GM12872 (cell line): ENCODE data around the gene MCU.

Source experiments
- TF ChIP-seq, protein P1 (sequence below): IDR thresholded peaks from 3 replicates; pipeline ENCODE4 v1.5.1; 2011; ENCODE audit warnings: low read depth, mild to moderate bottlenecking, low read length, moderate library complexity; ENCODE audit not compliant: insufficient read depth

The MCU gene

DNA sequence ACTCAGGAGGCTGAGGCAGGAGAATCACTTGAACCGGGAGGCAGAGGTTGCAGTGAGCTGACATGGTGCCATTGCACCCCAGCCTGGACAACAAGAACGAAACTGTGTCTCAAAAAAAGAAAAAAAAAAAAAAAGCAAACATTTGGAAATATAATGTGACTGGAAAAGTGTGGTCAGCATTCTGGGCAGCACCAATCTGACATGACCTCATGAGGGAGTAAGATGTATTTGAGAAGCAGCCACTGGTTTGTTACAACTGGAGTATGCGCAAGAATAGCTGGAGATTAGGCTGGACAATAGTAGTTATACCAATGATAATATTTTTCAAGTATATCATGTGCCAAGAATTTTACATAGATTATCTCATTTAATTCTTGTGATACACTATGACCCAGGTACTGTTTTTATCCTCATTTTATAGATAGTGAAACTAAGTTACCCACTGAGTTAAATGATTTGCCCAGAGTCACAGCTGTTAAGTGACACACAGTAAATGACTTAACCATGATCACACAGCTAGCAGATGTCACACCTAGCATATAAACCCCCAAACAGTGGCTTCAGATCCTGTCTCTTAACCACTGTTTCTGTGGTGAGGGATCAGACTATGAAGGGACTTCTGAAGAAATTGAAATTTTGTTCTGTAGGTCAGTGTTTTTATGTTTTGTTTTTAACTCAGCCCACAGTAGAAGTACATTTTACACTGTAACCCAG lies 11.1 kb downstream of the MCU start:
- TF ChIP-seq, protein P1, sequence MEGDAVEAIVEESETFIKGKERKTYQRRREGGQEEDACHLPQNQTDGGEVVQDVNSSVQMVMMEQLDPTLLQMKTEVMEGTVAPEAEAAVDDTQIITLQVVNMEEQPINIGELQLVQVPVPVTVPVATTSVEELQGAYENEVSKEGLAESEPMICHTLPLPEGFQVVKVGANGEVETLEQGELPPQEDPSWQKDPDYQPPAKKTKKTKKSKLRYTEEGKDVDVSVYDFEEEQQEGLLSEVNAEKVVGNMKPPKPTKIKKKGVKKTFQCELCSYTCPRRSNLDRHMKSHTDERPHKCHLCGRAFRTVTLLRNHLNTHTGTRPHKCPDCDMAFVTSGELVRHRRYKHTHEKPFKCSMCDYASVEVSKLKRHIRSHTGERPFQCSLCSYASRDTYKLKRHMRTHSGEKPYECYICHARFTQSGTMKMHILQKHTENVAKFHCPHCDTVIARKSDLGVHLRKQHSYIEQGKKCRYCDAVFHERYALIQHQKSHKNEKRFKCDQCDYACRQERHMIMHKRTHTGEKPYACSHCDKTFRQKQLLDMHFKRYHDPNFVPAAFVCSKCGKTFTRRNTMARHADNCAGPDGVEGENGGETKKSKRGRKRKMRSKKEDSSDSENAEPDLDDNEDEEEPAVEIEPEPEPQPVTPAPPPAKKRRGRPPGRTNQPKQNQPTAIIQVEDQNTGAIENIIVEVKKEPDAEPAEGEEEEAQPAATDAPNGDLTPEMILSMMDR, result no peak

DNA sequence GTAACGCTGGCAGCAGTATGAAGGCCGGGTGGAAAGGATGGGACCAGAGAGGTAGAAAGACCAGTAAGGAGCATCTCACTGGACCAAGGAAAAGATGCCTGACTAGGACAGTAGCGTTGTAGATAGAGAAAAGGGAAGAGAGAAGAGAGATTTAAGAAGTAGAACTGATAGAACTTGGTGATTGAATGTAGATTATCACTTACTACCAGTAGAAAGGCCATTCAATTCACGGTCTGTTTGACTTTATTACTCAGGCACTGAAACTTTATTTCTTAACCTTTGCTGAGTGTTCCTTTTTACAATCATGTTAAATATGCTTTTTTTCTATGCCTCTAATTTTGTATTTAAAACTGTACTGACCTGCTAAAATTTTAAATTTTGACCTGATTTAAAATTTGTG lies 12.2 kb downstream of the MCU start:
- TF ChIP-seq, protein P1, result no peak

DNA sequence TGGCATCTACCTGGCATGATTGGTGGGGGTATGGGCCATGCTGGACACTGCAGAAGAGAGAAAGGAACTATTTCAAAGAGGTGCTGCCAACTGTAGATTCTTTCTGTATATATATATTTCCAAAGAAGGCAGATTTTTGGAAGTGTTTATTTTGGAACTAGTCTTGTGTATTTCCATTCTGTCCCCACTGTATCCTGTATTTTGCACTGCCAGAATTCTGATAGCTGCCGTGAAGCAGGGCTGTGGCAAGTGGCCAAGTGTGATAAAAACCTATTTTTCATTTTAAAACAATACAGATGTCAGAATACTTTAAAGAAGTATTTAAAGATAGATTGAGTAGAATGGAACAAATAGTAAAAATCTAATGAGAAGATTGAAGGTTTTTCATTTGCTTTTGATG lies 17.1 kb downstream of the MCU start:
- TF ChIP-seq, protein P1, result no peak

DNA sequence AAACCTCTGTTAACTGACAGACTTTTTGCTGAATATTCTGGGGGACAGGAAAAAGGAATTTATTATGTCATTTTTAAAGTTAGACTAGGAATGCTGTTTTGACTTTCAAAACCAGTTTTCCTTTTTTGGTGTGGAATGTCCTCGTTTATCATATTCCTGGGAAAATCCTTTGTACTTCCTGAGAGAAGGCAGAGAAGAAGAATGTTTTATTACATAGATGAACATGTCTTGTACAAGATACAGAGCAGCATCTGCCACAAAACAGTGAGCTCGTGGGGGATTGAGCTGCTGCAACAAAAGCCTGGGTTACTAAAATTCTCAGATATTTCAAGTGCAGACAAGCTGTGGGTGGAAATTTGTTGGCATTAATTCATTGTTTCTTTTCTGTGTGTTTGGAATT lies 20.2 kb downstream of the MCU start:
- TF ChIP-seq, protein P1, result no peak

DNA sequence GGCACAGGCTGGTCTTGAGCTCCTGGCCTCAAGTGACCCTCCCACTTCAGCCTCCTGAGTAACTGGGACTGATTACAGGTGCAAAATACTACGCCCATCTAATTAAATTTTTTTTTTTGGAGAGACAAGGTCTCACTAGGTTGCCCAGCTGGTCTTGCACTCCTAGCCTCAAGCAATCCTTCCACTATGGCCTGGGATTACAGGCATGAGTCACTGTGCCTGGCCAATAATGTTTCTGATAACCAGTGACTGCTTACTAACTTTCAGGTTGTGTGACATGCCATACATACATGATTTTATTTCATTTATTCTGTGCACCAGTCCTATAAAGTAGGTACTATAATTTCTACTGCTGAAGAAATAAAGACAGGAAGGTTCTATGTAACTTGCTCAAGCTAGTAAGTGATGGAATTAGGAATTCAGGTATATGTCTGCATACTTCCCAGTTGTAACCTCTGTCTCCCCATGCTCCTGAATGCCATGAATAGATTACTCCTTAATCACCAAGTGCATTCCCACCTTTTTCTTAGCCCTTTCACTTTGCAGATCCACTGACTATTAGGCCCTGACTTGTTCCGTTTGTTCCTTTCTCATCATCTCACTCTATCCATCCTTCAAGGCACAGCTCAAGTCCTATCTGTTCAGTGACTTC lies 28.1 kb downstream of the MCU start:
- TF ChIP-seq, protein P1, result no peak

DNA sequence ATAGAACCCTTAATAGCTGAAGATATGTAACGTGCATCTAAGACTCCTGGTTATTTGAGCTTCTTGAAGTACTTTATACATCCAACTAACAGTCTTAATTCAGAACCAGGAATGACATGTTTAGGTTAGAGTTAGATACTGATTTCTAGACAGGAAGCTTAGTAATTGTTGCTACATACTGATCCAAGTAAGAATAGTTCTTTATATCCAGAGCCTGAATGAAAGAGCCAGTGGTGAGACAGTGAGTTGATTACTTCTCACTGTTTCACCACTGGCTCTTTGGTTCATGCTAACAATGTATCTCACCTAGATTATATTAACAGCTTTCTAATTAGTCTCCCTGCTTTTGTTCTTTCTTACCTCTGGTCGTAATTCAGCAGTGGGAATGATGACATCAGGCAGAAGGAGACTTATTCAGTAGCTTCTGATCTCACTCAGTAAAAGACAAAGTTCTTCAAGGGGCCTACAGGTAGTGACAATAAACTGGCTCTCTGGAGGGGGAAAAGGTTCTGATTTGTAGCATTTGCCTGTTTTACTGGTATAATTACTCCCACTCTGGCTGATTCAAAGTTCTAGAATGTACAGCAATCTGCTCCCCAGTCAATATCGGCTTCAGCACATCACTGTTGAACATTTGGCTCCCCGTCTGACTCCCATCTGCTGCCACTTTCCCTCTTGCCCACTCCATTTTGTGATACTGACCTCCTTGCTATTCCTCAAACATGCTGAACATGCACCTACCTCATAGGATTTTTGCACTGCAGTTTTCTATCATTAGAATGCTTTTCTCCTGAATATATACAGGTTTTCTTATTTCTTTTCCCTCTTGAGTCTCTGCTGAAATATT lies 29.1 kb downstream of the MCU start:
- TF ChIP-seq, protein P1, result no peak

DNA sequence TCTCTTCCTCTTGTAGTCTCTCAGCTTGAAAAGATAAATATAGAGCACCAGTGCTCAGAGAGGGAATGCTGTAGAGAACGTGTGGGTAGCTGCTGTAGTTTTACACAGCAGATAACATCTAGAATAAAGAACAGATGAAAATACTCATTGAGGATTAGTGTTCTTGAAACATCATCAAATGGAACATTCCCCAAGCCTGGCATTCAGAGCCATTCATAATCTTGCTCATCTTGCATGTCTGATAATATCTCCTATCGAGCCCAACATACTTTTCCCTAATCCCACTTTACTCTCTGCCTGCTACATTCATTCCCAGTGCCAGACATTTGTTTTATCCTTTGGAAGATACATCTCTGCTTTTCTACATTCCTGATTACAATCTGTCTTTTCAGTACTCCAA lies 35.2 kb downstream of the MCU start:
- TF ChIP-seq, protein P1, result no peak
